ENCODE measurements around the gene PODXL2.

DNA sequence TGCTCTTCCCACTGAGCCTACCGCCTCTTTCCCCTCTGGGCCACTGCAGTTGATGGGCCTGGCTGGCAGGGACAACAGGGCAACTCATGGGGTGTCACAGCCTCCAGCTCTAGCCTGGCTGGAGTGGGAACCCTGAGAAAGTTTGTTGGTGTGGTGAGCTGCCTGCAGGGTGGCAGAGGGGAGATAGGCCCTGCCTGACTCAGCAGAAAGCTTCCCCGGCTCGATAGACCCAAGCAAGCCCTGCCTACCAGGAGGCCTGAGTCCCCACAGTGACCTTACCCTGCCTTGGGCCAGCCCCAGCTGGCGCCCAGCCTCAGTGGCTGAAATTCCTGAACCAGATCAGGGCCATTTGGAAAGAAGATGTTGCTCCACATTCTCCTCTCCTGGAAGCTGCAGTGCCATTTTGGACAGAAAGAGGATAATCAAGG lies 73.2 kb downstream of the PODXL2 start:
- TF ChIP-seq POLR2AphosphoS5 (IDR thresholded peaks at IDR 0.05; ENCODE audit: low read depth, low read length) (no peak), POLR2A (IDR thresholded peaks at IDR 0.05; ENCODE audit: low read depth, low read length) (no peak)
